NB4 (cell line): ENCODE results near the gene ATG9B.
A peak's percentile ranks its signal among the peaks of the same experiment; 100 is the strongest.

Source experiments
- DNase-seq: peaks from one replicate; pipeline ENCODE4 v3.0.0; 2010; ENCODE audit warnings: low read depth
- H3K4me3 ChIP-seq: one replicate; pipeline ENCODE4 v1.5.1; 2011; ENCODE audit warnings: mild to moderate bottlenecking, low read depth, low read length, moderate library complexity
- MYC ChIP-seq: IDR thresholded peaks from 2 replicates; pipeline ENCODE4 v1.6.1; 2011; ENCODE audit warnings: low read depth, low read length
- POLR2A ChIP-seq: IDR thresholded peaks from 2 replicates; pipeline ENCODE4 v1.6.1; 2011; ENCODE audit warnings: mild to moderate bottlenecking; ENCODE audit not compliant: insufficient read length; ENCODE audit errors: extremely low read depth
- TF ChIP-seq, protein P1 (sequence below): IDR thresholded peaks from one replicate; pipeline ENCODE4 v1.5.1; 2012; ENCODE audit warnings: low read depth, low read length
- TF ChIP-seq, protein P2 (sequence below): IDR thresholded peaks from 2 replicates; pipeline ENCODE4 v1.6.1; 2011; ENCODE audit warnings: low read depth, low read length

ATG9B gene

DNA sequence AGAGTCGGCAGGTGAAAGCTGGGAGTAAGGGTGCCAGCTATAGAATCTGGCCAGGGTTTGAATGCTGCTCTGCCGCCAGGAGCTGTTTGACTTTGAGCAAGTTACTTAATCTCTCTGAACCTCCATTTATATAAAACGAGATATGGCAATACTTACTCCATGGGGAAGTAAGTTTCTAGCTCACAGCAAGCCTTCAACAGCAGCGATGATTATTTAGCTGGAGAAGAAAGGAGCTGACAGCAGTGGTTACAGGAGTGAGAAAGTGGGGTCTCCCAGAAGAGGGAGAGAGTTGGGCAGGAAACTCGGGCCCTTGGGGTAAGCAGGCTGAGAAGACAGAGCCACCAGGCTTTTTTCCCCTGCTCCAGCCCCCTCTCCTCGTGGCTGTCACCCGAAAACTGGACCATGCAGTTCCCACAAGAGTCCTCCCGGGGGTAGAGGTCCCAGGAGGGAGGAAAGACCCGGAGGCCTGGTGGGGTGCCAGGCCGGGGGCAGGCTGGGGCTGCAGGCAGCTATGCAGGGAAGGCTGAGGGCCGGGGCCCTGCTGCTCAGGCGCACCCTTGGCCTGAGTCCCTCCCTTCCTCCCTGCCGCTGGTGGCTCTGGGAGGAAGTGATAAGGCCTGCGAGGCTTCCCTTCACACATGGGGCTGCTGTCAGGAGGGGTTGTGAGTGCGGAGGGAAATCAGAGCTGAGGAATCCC lies 30.0 kb downstream of the ATG9B start:
- TF ChIP-seq MYC (peak; percentile 77), POLR2A (peak; percentile 34)
- TF ChIP-seq, protein P1, sequence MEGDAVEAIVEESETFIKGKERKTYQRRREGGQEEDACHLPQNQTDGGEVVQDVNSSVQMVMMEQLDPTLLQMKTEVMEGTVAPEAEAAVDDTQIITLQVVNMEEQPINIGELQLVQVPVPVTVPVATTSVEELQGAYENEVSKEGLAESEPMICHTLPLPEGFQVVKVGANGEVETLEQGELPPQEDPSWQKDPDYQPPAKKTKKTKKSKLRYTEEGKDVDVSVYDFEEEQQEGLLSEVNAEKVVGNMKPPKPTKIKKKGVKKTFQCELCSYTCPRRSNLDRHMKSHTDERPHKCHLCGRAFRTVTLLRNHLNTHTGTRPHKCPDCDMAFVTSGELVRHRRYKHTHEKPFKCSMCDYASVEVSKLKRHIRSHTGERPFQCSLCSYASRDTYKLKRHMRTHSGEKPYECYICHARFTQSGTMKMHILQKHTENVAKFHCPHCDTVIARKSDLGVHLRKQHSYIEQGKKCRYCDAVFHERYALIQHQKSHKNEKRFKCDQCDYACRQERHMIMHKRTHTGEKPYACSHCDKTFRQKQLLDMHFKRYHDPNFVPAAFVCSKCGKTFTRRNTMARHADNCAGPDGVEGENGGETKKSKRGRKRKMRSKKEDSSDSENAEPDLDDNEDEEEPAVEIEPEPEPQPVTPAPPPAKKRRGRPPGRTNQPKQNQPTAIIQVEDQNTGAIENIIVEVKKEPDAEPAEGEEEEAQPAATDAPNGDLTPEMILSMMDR, result no peak
- TF ChIP-seq, protein P2, sequence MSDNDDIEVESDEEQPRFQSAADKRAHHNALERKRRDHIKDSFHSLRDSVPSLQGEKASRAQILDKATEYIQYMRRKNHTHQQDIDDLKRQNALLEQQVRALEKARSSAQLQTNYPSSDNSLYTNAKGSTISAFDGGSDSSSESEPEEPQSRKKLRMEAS, result peak; percentile 84
- no peak overlapping the region for H3K4me3 ChIP-seq
- peak; percentile 89 for DNase-seq

DNA sequence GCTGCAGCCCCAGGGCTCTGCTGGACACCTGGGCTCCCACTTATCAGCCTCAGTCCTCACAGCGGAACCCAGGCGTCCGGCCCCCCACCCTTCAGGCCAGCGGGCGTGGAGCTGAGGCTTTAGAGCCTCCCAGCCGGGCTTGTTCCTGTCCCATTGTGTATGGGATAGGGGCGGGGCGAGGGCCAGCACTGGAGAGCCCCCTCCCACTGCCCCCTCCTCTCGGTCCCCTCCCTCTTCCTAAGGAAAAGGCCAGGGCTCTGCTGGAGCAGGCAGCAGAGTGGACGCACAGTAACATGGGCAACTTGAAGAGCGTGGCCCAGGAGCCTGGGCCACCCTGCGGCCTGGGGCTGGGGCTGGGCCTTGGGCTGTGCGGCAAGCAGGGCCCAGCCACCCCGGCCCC lies 30.8 kb downstream of the ATG9B start:
- TF ChIP-seq, protein P2, result no peak
- TF ChIP-seq POLR2A (no peak), MYC (no peak)
- TF ChIP-seq, protein P1, result no peak

DNA sequence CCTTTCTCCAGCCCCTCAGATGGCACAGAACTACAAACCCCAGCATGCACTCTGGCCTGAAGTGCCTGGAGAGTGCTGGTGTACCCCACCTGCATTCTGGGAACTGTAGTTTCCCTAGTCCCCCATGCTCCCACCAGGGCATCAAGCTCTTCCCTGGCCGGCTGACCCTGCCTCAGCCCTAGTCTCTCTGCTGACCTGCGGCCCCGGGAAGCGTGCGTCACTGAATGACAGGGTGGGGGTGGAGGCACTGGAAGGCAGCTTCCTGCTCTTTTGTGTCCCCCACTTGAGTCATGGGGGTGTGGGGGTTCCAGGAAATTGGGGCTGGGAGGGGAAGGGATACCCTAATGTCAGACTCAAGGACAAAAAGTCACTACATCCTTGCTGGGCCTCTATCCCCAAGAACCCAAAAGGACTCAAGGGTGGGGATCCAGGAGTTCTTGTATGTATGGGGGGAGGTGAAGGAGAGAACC lies 31.4 kb downstream of the ATG9B start:
- no peak overlapping the region for H3K4me3 ChIP-seq
- TF ChIP-seq POLR2A (no peak), MYC (peak; percentile 72)
- TF ChIP-seq, protein P2, result 0 out of 2 replicates have a peak, but pooled peaks have one; percentile 14
- TF ChIP-seq, protein P1, result no peak
- DNase-seq, result peak; percentile 69

More for the DNA sequence above, 30.8 kb downstream of the ATG9B start:
- no peak for DNase-seq
- no peak overlapping the region for H3K4me3 ChIP-seq

DNA sequence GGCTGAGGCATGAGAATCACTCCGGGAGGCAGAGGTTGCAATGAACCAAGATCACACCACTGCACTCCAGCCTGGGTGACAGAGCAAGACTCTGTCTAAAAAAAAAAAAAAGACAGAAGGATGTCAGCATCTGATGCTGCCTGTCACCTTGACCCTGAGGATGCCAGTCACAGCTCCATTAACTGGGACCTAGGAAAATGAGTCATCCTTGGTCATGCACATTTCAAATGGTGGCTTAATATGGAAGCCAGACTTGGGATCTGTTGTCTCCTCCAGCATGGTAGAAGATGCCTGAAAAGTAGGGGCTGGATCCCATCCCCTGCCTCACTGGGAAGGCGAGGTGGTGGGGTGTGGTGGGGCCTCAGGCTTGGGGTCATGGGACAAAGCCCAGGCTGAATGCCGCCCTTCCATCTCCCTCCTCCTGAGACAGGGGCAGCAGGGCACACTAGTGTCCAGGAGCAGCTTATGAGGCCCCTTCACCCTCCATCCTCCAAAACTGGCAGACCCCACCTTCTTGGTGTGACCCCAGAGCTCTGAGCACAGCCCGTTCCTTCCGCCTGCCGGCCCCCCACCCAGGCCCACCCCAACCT lies 32.1 kb downstream of the ATG9B start:
- H3K4me3 ChIP-seq, result no peak overlapping the region
- no peak for DNase-seq
- no peak for TF ChIP-seq MYC
- TF ChIP-seq POLR2A, result no peak
- TF ChIP-seq, protein P1, result no peak
- TF ChIP-seq, protein P2, result no peak

DNA sequence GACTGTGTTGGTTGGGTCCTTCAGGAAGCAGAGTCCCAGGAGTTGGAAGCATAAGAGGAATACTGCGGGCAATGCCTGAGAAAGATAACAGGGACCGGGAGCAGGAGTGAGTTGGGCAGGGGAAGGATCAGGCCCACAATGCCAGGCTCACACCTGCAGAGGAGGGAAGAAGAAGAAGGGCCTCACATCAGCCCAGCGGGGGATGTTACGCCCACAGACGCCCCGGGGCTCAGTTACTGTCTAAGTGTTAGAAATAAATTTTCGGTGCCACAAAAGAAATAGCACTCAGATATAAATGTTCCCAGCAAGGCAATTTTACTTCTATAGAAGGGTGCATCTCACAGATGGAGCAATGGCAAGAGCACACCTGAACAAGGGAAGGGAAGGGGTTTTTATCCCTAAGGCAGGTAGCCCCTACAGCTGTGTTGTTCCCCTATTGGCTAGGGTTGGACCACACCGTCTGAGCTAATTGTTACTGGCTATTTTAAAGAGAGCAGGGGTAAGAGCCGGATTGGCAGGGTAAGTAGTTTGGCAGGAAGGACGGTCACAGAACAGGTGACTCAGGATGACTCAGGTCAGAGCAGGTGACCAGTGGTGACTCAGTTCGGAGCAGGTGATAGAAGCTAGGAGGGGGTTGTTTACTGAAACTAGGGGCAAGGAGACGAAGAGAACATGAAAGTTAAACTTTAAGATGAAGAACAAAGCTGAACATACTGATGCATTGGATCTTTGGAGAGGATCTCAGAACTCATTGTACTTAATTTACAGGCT lies 33.7 kb downstream of the ATG9B start, which contains the start of gene NOS3:
Gene NOS3 (plus strand): TSS at position 602 of the 771 bp plus-strand sequence. CDS start 2,787 bp downstream, outside the sequence.
- H3K4me3 ChIP-seq, result no peak within 1 kb of the TSS
- no peak for DNase-seq
- TF ChIP-seq, protein P2, result no peak
- no peak for TF ChIP-seq POLR2A
- TF ChIP-seq MYC, result no peak
- TF ChIP-seq, protein P1, result no peak
